HEK293 (cell line): ENCODE data around the gene GBF1.

Source experiments
- GLIS1 ChIP-seq: fragments of 450-650 bp; formaldehyde crosslinking; IDR thresholded peaks from 2 replicates; pipeline ENCODE4 v1.5.1; 2016; ENCODE audit warnings: missing biosample characterization, missing genetic modification characterization
- MYNN ChIP-seq: fragments of 450-650 bp; formaldehyde crosslinking; IDR thresholded peaks from 2 replicates; pipeline ENCODE4 v1.5.1; 2016; ENCODE audit warnings: missing biosample characterization, missing genetic modification characterization, borderline replicate concordance
- ZFP37 ChIP-seq: fragments of 450-650 bp; formaldehyde crosslinking; IDR thresholded peaks from 2 replicates; pipeline ENCODE4 v1.5.1; 2016; ENCODE audit warnings: missing biosample characterization, missing genetic modification characterization
- ZNF121 ChIP-seq: fragments of 450-650 bp; formaldehyde crosslinking; IDR thresholded peaks from 2 replicates; pipeline ENCODE4 v1.5.1; 2016; ENCODE audit warnings: missing biosample characterization, missing genetic modification characterization
- ZNF266 ChIP-seq: fragments of 450-650 bp; formaldehyde crosslinking; IDR thresholded peaks from 2 replicates; pipeline ENCODE4 v1.5.1; 2016; ENCODE audit warnings: missing biosample characterization, missing genetic modification characterization, low read depth
- ZNF391 ChIP-seq: fragments of 450-650 bp; formaldehyde crosslinking; IDR thresholded peaks from 2 replicates; pipeline ENCODE4 v1.5.1; 2016; ENCODE audit warnings: low read depth, missing biosample characterization, missing genetic modification characterization, borderline replicate concordance
- ZSCAN30 ChIP-seq: fragments of 450-650 bp; IDR thresholded peaks from 2 replicates; pipeline ENCODE4 v1.5.1; 2018; ENCODE audit warnings: missing biosample characterization, mild to moderate bottlenecking, missing genetic modification characterization, moderate library complexity
- TF ChIP-seq, protein P1 (sequence below): fragments of 450-650 bp; formaldehyde crosslinking; IDR thresholded peaks from 2 replicates; pipeline ENCODE4 v1.5.1; 2016; ENCODE audit warnings: missing biosample characterization, missing genetic modification characterization
- TF ChIP-seq, protein P2 (sequence below): fragments of 450-650 bp; formaldehyde crosslinking; IDR thresholded peaks from 2 replicates; pipeline ENCODE4 v1.5.1; 2016; ENCODE audit warnings: missing biosample characterization, missing genetic modification characterization
- TF ChIP-seq, protein P3 (sequence below): fragments of 450-650 bp; formaldehyde crosslinking; IDR thresholded peaks from 2 replicates; pipeline ENCODE4 v1.5.1; 2016; ENCODE audit warnings: missing biosample characterization, missing genetic modification characterization
- TF ChIP-seq, protein P4 (sequence below): fragments of 450-650 bp; formaldehyde crosslinking; IDR thresholded peaks from 2 replicates; pipeline ENCODE4 v1.5.1; 2016; ENCODE audit warnings: missing biosample characterization, missing genetic modification characterization

DNA sequence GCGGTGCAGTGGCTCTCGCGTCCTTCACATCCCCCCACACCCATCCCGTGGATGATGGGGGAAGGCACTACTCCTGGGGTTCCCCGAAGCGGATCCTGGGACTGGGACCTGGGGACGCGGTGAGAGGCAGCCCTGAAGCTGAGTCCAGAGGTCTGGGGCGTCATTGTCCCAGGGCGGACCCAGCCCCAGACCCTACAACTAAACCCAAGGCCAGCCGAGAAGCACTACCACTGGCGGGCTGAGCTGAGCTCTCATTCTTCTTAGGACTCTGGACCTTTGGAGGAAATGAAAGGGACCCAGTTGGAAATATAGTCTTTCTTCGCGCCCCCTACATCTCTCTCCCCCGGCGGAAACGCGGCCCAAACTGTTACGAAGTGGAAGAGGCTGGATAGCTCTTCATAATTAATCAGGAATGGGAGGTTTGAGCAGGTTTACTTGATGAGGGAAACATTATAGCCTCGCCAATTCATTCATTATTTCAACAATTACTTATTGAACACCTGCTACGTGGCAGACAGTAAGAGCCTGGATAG, 174.9 kb downstream of the GBF1 start:
- TF ChIP-seq ZNF391 (tag by site-specific recombination), result no peak
- TF ChIP-seq, protein P1, sequence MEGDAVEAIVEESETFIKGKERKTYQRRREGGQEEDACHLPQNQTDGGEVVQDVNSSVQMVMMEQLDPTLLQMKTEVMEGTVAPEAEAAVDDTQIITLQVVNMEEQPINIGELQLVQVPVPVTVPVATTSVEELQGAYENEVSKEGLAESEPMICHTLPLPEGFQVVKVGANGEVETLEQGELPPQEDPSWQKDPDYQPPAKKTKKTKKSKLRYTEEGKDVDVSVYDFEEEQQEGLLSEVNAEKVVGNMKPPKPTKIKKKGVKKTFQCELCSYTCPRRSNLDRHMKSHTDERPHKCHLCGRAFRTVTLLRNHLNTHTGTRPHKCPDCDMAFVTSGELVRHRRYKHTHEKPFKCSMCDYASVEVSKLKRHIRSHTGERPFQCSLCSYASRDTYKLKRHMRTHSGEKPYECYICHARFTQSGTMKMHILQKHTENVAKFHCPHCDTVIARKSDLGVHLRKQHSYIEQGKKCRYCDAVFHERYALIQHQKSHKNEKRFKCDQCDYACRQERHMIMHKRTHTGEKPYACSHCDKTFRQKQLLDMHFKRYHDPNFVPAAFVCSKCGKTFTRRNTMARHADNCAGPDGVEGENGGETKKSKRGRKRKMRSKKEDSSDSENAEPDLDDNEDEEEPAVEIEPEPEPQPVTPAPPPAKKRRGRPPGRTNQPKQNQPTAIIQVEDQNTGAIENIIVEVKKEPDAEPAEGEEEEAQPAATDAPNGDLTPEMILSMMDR (tag by site-specific recombination), result no peak
- TF ChIP-seq, protein P2, sequence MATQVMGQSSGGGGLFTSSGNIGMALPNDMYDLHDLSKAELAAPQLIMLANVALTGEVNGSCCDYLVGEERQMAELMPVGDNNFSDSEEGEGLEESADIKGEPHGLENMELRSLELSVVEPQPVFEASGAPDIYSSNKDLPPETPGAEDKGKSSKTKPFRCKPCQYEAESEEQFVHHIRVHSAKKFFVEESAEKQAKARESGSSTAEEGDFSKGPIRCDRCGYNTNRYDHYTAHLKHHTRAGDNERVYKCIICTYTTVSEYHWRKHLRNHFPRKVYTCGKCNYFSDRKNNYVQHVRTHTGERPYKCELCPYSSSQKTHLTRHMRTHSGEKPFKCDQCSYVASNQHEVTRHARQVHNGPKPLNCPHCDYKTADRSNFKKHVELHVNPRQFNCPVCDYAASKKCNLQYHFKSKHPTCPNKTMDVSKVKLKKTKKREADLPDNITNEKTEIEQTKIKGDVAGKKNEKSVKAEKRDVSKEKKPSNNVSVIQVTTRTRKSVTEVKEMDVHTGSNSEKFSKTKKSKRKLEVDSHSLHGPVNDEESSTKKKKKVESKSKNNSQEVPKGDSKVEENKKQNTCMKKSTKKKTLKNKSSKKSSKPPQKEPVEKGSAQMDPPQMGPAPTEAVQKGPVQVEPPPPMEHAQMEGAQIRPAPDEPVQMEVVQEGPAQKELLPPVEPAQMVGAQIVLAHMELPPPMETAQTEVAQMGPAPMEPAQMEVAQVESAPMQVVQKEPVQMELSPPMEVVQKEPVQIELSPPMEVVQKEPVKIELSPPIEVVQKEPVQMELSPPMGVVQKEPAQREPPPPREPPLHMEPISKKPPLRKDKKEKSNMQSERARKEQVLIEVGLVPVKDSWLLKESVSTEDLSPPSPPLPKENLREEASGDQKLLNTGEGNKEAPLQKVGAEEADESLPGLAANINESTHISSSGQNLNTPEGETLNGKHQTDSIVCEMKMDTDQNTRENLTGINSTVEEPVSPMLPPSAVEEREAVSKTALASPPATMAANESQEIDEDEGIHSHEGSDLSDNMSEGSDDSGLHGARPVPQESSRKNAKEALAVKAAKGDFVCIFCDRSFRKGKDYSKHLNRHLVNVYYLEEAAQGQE (tag by site-specific recombination), result peak; percentile 61
- TF ChIP-seq, protein P3, sequence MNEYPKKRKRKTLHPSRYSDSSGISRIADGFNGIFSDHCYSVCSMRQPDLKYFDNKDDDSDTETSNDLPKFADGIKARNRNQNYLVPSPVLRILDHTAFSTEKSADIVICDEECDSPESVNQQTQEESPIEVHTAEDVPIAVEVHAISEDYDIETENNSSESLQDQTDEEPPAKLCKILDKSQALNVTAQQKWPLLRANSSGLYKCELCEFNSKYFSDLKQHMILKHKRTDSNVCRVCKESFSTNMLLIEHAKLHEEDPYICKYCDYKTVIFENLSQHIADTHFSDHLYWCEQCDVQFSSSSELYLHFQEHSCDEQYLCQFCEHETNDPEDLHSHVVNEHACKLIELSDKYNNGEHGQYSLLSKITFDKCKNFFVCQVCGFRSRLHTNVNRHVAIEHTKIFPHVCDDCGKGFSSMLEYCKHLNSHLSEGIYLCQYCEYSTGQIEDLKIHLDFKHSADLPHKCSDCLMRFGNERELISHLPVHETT, result no peak
- TF ChIP-seq GLIS1 (tag by site-specific recombination), result no peak
- TF ChIP-seq ZNF121, result no peak
- TF ChIP-seq MYNN (tag by site-specific recombination), result no peak
- TF ChIP-seq ZSCAN30, result no peak
- TF ChIP-seq ZFP37 (tag by site-specific recombination), result no peak
- TF ChIP-seq, protein P4, sequence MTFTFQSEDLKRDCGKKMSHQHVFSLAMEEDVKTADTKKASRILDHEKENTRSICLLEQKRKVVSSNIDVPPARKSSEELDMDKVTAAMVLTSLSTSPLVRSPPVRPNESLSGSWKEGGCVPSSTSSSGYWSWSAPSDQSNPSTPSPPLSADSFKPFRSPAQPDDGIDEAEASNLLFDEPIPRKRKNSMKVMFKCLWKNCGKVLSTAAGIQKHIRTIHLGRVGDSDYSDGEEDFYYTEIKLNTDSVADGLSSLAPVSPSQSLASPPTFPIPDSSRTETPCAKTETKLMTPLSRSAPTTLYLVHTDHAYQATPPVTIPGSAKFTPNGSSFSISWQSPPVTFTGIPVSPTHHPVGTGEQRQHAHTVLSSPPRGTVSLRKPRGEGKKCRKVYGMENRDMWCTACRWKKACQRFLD (tag by site-specific recombination), result no peak
- no peak for TF ChIP-seq ZNF266 (tag by site-specific recombination)
